ENCODE data around the gene LOXL3.
A peak's percentile ranks its signal among the peaks of the same experiment; 100 is the strongest.

Gene LOXL3

GRCh38 chr2:74581463-74581862 is 27.7 kb upstream of the LOXL3 start:
- TF ChIP-seq, protein P1, sequence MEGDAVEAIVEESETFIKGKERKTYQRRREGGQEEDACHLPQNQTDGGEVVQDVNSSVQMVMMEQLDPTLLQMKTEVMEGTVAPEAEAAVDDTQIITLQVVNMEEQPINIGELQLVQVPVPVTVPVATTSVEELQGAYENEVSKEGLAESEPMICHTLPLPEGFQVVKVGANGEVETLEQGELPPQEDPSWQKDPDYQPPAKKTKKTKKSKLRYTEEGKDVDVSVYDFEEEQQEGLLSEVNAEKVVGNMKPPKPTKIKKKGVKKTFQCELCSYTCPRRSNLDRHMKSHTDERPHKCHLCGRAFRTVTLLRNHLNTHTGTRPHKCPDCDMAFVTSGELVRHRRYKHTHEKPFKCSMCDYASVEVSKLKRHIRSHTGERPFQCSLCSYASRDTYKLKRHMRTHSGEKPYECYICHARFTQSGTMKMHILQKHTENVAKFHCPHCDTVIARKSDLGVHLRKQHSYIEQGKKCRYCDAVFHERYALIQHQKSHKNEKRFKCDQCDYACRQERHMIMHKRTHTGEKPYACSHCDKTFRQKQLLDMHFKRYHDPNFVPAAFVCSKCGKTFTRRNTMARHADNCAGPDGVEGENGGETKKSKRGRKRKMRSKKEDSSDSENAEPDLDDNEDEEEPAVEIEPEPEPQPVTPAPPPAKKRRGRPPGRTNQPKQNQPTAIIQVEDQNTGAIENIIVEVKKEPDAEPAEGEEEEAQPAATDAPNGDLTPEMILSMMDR (IDR thresholded peaks at IDR 0.05; ENCODE audit: low read length, missing control alignments): no peak
- DNase-seq (ENCODE audit: low read depth): no peak
- H3K4me3 ChIP-seq (replicated peaks; ENCODE audit: low read depth, low read length): no peak overlapping the region

DNA sequence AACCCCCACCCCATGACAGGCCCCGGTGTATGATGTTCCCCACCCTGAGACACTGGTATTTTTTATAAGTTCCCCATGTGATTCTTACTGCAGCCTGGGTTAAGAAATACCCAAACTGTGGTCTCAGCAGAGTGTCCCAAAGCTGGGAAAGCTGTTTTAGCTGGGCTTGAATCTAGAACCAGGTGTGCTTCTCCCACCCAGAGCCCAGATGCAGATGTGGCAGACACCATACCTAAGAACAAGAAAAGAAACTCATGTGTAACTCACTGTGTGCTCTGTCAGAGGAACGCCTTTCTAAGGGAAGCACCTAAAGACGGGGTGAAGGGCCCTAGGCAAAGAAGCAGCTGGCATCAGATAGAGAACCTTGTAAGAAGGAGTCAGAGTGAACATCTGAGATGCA is 24.7 kb upstream of the LOXL3 start:
- H3K4me3 ChIP-seq (replicated peaks; ENCODE audit: low read depth, low read length): no peak overlapping the region
- TF ChIP-seq, protein P1 (IDR thresholded peaks at IDR 0.05; ENCODE audit: low read length, missing control alignments): no peak
- no peak for DNase-seq (ENCODE audit: low read depth)

GRCh38 chr2:74577448-74577847 is 23.7 kb upstream of the LOXL3 start:
- no peak overlapping the region for H3K4me3 ChIP-seq (replicated peaks; ENCODE audit: low read depth, low read length)
- DNase-seq (ENCODE audit: low read depth): peak; percentile 73
- TF ChIP-seq, protein P1 (IDR thresholded peaks at IDR 0.05; ENCODE audit: low read length, missing control alignments): no peak

GRCh38 chr2:74576863-74577229 is 23.1 kb upstream of the LOXL3 start:
- DNase-seq (ENCODE audit: low read depth): peak; percentile 79
- TF ChIP-seq, protein P1 (IDR thresholded peaks at IDR 0.05; ENCODE audit: low read length, missing control alignments): peak; percentile 18
- no peak overlapping the region for H3K4me3 ChIP-seq (replicated peaks; ENCODE audit: low read depth, low read length)

DNA sequence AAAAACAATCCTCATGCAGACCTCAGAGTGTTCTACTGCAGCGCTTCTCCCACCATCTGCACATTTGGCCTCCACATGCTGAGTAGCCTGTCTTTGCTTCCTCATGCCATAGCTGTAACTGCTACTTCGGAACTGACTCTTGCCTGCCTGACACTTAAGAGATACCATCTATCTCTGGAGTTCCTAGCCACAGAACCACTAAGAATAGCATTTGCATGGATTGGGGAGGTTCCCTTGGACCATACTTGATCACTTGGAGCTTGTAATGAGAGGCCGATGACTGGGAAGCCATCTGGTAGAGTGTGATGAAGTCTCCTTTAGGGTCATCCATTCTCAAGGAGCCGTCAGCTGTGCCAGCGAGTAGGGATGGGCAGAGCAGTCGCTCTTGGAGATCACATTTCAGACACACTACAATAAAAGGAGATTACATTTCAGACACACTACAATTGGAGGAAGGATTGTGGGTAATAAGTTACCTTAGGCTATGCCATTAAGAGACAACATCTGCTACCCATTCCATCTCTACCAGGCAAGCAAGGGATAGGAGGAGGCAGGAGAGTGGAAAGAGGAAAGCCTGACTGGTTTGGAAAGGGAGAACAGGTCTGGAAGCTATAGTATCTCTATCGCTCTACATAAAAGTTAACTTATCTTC is 22.6 kb upstream of the LOXL3 start:
- DNase-seq (ENCODE audit: low read depth): no peak
- TF ChIP-seq, protein P1 (IDR thresholded peaks at IDR 0.05; ENCODE audit: low read length, missing control alignments): no peak

DNA sequence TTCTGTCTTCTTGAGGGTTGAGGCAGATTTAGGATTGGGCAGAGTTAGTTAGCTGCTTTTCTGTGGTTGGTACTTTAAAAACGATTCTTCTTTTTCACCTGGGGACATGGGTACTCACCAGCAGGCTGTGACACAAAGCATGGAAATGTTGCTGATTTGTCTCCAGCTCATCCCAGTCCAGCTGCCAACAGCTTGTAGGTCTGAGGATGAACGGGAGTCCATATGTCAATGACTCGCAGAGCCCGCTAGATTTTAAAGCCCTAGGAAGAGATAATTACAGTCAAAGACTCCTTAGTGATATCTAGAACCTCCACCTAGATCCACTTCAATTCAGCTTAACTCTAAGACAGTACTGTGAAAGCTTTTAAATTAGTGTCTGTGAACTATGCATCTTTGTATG is 21.6 kb upstream of the LOXL3 start:
- TF ChIP-seq, protein P1 (IDR thresholded peaks at IDR 0.05; ENCODE audit: low read length, missing control alignments): no peak
- no peak overlapping the region for H3K4me3 ChIP-seq (replicated peaks; ENCODE audit: low read depth, low read length)
- no peak for DNase-seq (ENCODE audit: low read depth)

More for the DNA sequence above, 22.6 kb upstream of the LOXL3 start:
- H3K4me3 ChIP-seq (replicated peaks; ENCODE audit: low read depth, low read length): no peak overlapping the region

Measured in fibroblast of pulmonary artery (primary cell).